ENCODE measurements around the gene CDC42BPG. TPM values are rescaled to one million over a fixed set of nuclear protein-coding genes. Genes with fewer than 3 reads are reported as not detected.

The CDC42BPG gene
- total and polyA plus RNA-seq, 10 of the 15 experiments (the other 5 are each of a cell fraction or from before 2014, with no cell fraction given): 0.02 to 1.3 (median 0.09) TPM; not detected in 1

DNA sequence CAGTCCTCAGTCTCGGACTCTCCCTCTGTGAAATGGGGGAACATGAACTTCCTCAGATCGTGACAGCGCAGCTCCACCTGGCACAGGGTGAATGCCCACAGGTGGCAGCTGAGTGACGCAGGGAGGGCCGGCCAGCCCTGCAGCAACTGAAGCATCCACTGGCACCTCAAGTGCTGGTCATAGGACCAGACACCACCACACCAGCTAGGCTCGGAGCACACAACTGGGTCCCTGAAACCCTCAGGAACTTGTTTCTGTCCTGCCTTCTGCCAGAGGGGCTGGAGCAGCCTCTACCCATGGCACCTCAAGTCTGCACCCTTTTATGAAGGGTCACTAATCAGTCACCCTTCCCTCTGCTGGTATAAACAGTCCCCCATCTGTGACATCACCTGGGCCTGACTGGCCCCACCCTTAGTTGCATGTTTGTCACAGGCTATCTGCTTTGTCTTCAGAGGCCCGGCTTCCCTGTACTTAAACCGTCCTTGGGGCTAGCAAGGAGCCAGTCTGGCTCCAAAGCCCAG, 7.4 kb upstream of the CDC42BPG start (continued):
- no peak for TF ChIP-seq HDAC6 (IDR thresholded peaks at IDR 0.05; ENCODE audit: unreplicated experiment)
- TF ChIP-seq SMAD1 (IDR thresholded peaks at IDR 0.05; ENCODE audit: low read depth, partially characterized antibody): no peak
- peak; percentile 59; the same call in 1 of the 2 replicates for TF ChIP-seq TCF12 (IDR thresholded peaks at IDR 0.05; ENCODE audit: low read depth, low read length)
- no peak for TF ChIP-seq FOS (IDR thresholded peaks at IDR 0.05; ENCODE audit: borderline replicate concordance, extremely low read depth, insufficient read length)
- TF ChIP-seq RELA (IDR thresholded peaks at IDR 0.05; ENCODE audit: borderline replicate concordance, partially characterized antibody): no peak
- no peak for TF ChIP-seq YBX1 (IDR thresholded peaks at IDR 0.05)
- no peak for TF ChIP-seq MTA2 (IDR thresholded peaks at IDR 0.05; ENCODE audit: low read depth)
- no peak for TF ChIP-seq ZNF207 (IDR thresholded peaks at IDR 0.05; ENCODE audit: borderline replicate concordance)

DNA sequence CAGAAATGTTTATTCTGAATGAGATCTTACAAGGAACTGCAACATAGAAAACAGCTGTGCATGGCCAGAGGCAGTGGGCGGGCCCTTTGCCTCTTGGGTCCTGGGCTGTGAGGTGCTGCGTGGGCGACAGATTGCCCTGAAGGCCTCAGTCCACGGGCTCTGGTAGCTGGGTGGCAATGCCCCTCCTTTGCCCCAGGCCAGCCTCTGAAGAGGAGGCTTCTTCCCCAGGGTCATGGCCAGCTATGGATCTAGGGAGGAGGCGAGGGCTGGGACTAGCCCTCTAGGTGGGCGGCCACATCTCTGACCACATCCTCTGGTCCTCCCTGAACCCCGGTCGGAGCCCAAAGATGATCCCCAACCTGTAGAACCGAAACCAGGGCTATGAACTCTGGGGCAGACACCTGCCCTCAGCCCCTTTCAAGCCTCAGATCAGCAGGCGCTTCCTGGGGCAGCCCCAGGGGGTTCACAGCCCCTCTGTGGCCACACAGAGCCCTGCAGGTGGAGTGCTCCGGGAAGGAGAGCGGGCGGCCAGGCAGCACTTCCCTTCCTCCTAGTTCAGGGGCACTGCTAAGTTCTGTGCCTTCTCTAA, 6.6 kb upstream of the CDC42BPG start:
- in situ Hi-C loops (cut with MboI) (no loop called here), intact Hi-C loops (cut with micrococcal nuclease; ENCODE audit: unreplicated experiment) (loop anchor here (1.0 to 2.0 kb wide), 3 partner anchors 8 to 28 kb away; partner anchors contain the start of gene EHD1)
- RAD21 ChIA-PET (ENCODE audit: unreplicated experiment): interaction anchor here (0.6 to 12.9 kb wide), 8 partner anchors 13 to 157 kb away, joined by 3 to 316 read pairs (median 4); partner anchors contain the start of gene EHD1
- peak overlapping the region; percentile 73 for H3K9ac ChIP-seq (ENCODE audit: control insufficient read depth, insufficient read depth, low read length)
- no peaks in the 10 kb centered on the region for H3K27me3 ChIP-seq (replicated peaks in 1 of 2; ENCODE audit: control insufficient read depth in 2 of 2, insufficient read depth in 2 of 2, low read length in 1 of 2)
- FAIRE-seq (peak; percentile 88), DNase-seq (ENCODE audit: low read depth, low spot score) (peak; percentile 90), ATAC-seq (peak; percentile 77)
- no peaks in the 10 kb centered on the region for H3K9me3 ChIP-seq (replicated peaks; ENCODE audit: control insufficient read depth, insufficient read depth, low read length)
- 4% methylated on average over 13 of the region's 13 CpGs for WGBS (ENCODE audit: insufficient coverage, insufficient replicate concordance, low lambda C conversion rate, missing lambda C conversion rate)
- CTCF ChIA-PET: interaction anchor here (0.8 to 28.8 kb wide), 11 partner anchors 12 to 479 kb away, joined by 3 to 1208 read pairs (median 6); partner anchors contain the start of genes ARL2, BATF2, EHD1 and MAP4K2
- peaks cover 8 to 31% of the 10 kb centered on the region in 2 experiments for H3K36me3 ChIP-seq (ENCODE audit: control insufficient read depth in 2 of 2, insufficient read depth in 2 of 2, low read length in 1 of 2)
- POLR2A ChIA-PET: interaction anchor here (1.0 to 24.3 kb wide), 3 partner anchors 13 to 49 kb away, joined by 5 to 620 read pairs (median 232); partner anchors contain the start of gene EHD1
- peak overlapping the region; percentile 97 for H3K27ac ChIP-seq (ENCODE audit: control insufficient read depth, insufficient read depth)
- SMC1A ChIA-PET (ENCODE audit: uncharacterized antibody, unreplicated experiment): interaction anchor here (0.7 to 12.7 kb wide), 9 partner anchors 12 to 269 kb away, joined by 3 to 306 read pairs (median 18); partner anchors contain the start of genes BATF2 and EHD1
- no peaks in the 10 kb centered on the region for H4K20me1 ChIP-seq (ENCODE audit: control insufficient read depth, insufficient read depth)
- BruUV-seq (replicated peaks): no TSS peak
- peaks cover 19% of the 10 kb centered on the region for H3K79me2 ChIP-seq (ENCODE audit: control insufficient read depth, insufficient read depth, low read length)
- H3K4me2 ChIP-seq (ENCODE audit: control insufficient read depth, insufficient read depth): peak overlapping the region; percentile 98
- no peak overlapping the region; the same call in 1 of the 2 replicates for H2AFZ ChIP-seq (ENCODE audit: control insufficient read depth, low read depth, low read length)
- H3K4me3 ChIP-seq: peak overlapping the region; percentile 12; the same call in 1 of the 2 replicates
- H3K4me1 ChIP-seq (ENCODE audit: control insufficient read depth, insufficient read depth, low read length): peaks cover 86% of the 10 kb centered on the region
- TF ChIP-seq MYC (IDR thresholded peaks at IDR 0.05; ENCODE audit: insufficient read depth, insufficient read length, insufficient replicate concordance, low read length, severe bottlenecking) (no peak), ESRRA (IDR thresholded peaks at IDR 0.05; ENCODE audit: low read length) (no peak), ASH2L (IDR thresholded peaks at IDR 0.05; ENCODE audit: borderline replicate concordance, low read depth) (no peak), MEF2A (IDR thresholded peaks at IDR 0.05; ENCODE audit: insufficient read depth, low read depth, low read length) (peak; percentile 79), RBBP5 (conservative IDR thresholded peaks at IDR 0.05) (no peak), POLR2A (IDR thresholded peaks at IDR 0.05; ENCODE audit: low read depth, low read length) (peak; percentile 74), LARP7 (IDR thresholded peaks at IDR 0.05) (peak; percentile 80), PAX5 (IDR thresholded peaks at IDR 0.05; ENCODE audit: borderline replicate concordance, low read depth, low read length) (peak; percentile 87; the same call in 1 of the 2 replicates), BCL11A (IDR thresholded peaks at IDR 0.05; ENCODE audit: low read depth, low read length) (peak; percentile 74)
- TF ChIP-seq, protein P1, sequence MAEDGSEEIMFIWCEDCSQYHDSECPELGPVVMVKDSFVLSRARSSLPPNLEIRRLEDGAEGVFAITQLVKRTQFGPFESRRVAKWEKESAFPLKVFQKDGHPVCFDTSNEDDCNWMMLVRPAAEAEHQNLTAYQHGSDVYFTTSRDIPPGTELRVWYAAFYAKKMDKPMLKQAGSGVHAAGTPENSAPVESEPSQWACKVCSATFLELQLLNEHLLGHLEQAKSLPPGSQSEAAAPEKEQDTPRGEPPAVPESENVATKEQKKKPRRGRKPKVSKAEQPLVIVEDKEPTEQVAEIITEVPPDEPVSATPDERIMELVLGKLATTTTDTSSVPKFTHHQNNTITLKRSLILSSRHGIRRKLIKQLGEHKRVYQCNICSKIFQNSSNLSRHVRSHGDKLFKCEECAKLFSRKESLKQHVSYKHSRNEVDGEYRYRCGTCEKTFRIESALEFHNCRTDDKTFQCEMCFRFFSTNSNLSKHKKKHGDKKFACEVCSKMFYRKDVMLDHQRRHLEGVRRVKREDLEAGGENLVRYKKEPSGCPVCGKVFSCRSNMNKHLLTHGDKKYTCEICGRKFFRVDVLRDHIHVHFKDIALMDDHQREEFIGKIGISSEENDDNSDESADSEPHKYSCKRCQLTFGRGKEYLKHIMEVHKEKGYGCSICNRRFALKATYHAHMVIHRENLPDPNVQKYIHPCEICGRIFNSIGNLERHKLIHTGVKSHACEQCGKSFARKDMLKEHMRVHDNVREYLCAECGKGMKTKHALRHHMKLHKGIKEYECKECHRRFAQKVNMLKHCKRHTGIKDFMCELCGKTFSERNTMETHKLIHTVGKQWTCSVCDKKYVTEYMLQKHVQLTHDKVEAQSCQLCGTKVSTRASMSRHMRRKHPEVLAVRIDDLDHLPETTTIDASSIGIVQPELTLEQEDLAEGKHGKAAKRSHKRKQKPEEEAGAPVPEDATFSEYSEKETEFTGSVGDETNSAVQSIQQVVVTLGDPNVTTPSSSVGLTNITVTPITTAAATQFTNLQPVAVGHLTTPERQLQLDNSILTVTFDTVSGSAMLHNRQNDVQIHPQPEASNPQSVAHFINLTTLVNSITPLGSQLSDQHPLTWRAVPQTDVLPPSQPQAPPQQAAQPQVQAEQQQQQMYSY (CRISPR knock-in tag; IDR thresholded peaks at IDR 0.05): no peak
